H1 (cell line): ENCODE results near the gene DYSF.

Source experiments
- CBX8 ChIP-seq: fragments of 300-800, 300-1000 bp; sonication (generic); IDR thresholded peaks from 2 replicates; pipeline ENCODE4 v1.7.1; 2016; ENCODE audit warnings: low read depth, low read length, borderline replicate concordance
- CTBP2 ChIP-seq: IDR thresholded peaks from 2 replicates; pipeline ENCODE4 v1.7.0; 2011; ENCODE audit warnings: borderline replicate concordance, mild to moderate bottlenecking, moderate library complexity, mixed read lengths, low read length; ENCODE audit not compliant: insufficient read depth, insufficient read length
- CTCF ChIP-seq, 3 experiments: IDR thresholded peaks; 1 replicate in 2 of 3; 2 replicates in 1 of 3; pipeline versions ENCODE4 v1.5.1 to v1.6.1; 2011; ENCODE audit warnings: low read length in 3 of 3, mild to moderate bottlenecking in 3 of 3, inconsistent platforms in 2 of 3, low read depth in 1 of 3, moderate library complexity in 1 of 3; ENCODE audit not compliant: insufficient read depth in 1 of 3; ENCODE audit errors: control extremely low read depth in 1 of 3
- E2F6 ChIP-seq: IDR thresholded peaks from 2 replicates; pipeline ENCODE4 v1.6.1; 2012; ENCODE audit warnings: inconsistent platforms
- EZH2 ChIP-seq: fragments of 200-600 bp; sonication (generic); IDR thresholded peaks from 2 replicates; pipeline ENCODE4 v1.7.1; 2012; ENCODE audit warnings: low read depth, mild to moderate bottlenecking, moderate library complexity, low read length, inconsistent platforms; ENCODE audit not compliant: severe bottlenecking

GRCh38 chr2:71552356-71552755 is 99.0 kb downstream of the DYSF start:
- TF ChIP-seq CTCF (IDR thresholded peaks at IDR 0.05; ENCODE audit: control extremely low read depth in 1 of 3, insufficient read depth in 1 of 3, low read depth in 1 of 3, low read length in 3 of 3) = no peak
- no peak for TF ChIP-seq CBX8
- TF ChIP-seq CTBP2 = no peak
- no peak for TF ChIP-seq E2F6
- no peak for TF ChIP-seq EZH2
